NCI-H2107 treated with DMSO at 0.1 percent for 48 hours (cell line): Measurements from ENCODE around the gene DHX35.

ENCODE experiments used
- DNase-seq: peaks from one replicate; lab custom pipeline; 2025; ENCODE audit not compliant: unreplicated experiment; lab: John Stamatoyannopoulos, UW

The DHX35 gene

DNA sequence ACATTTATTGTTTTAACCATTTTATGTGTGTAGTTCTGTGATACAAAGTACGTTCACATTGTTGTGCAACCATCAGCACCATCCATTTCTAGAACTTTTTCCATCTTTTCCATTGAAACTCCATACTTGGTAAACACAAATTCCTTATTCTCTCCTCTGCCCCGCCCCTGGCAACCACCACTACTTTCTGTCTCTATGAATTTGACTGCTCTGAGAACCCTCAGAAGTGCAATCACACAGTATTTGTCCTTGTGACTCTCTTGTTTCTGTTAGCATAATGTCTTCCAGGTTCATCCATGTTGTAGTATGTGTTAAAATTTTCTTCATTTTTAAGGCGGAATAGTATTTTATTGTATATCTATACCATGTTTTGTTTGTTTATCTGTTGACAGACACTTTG, 56.9 kb downstream of the DHX35 start:
- DNase-seq: no peak

GRCh38 chr20:39019805-39020325, 57.7 kb downstream of the DHX35 start:
- DNase-seq: no peak

DNA sequence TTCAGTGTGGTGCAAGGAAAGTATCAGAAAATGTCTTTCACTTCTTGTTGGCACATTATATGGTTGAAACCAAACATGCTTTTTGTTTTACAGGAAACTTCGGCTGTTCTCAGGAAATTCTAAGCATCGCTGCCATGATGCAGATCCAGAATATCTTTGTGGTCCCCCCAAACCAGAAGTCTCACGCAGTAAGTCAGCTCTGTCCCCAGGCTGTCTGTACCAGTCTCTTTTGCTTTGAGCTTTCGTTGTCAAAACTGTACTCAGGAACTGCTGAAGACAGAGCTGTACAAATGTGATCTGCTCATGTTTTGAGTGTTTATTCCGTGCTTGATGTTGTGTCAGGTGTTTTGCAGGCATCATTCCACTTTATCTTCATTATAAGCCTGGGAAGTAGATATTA, 59.6 kb downstream of the DHX35 start:
- no peak for DNase-seq

DNA sequence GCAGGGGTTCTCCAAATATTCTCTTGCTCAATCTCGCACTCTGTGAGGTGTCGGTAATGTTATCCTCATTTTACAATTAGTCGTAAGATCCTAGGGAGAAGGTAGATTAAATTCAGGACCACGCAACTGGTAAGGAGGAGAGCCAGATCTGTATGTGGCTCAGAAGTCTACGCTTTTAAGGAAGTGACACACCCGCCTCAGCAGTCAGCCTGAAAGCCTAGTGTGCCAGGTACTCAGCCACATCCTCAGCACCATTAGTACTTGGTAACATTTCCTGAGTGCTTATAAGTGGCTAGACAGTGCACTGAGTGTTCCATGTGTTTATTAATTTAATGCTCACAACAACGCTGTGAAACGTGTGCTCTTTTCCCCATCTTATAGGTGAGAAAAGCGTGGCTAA, 63.7 kb downstream of the DHX35 start:
- DNase-seq: no peak

DNA sequence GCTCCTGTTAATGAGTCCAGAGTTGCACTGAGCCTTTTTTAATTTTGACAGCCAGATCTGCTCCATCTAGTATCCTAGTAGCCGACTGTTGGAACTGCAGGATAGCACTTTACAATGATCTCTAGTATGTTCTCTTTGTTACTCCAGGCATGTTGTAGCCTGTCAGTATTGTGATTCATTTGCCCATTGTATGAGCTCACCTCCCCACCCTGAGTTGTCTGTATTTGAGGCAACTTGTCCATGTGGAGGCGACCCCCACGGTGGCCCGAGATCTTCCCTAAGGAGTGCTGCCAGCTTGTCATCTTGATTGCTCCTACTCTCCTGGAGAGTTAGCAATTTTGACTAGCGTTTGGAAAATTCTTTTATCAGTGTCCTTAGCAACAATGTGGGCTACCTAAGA, 67.2 kb downstream of the DHX35 start:
- DNase-seq: no peak

GRCh38 chr20:39032997-39033396, 70.9 kb downstream of the DHX35 start:
- no peak for DNase-seq

GRCh38 chr20:39036011-39036410, 73.9 kb downstream of the DHX35 start:
- no peak for DNase-seq

- no peak for DNase-seq
These were observed 74.7 kb downstream of the DHX35 start for GRCh38 chr20:39036851-39037250.

DNA sequence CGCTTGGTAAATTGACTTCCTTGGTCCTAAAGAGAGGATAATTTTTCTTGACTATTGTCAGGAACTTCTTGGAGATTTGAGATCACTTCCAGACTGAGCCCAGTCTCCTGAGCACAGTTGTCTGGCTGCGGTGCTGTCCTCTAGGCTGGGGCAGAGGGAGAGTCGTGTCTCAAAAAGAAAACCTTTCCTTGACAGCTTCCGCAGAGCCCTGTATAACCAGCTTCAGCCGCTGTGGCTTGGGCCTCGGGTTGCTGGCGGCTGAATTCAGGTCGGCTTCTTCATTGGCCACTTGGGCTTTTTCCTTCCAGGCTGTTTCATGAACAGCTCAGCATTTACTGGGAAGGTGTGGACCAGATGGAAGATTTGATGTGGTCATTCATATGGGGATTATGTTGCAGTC, 75.9 kb downstream of the DHX35 start:
- no peak for DNase-seq

- no peak for DNase-seq
These were observed 76.4 kb downstream of the DHX35 start for GRCh38 chr20:39038495-39038894.

DNA sequence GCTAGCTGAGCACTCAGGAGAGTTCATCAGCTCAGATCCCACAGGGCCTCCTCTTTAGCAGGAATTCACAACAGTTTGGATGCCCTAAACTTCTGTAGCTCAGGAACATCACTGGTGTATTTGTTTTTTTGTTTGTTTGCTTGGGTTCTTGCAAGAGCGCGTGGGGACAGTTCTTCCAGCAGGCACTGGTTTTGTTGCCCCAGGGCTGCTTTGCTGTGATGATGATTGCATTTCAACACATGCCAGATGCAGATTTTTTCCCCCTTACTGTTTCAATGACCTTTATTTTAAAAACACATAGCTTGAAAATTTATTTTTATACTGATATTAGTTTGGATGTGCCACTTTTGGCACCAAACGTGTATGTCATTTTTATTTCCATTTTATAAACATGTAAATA, 77.1 kb downstream of the DHX35 start:
- DNase-seq: no peak

DNA sequence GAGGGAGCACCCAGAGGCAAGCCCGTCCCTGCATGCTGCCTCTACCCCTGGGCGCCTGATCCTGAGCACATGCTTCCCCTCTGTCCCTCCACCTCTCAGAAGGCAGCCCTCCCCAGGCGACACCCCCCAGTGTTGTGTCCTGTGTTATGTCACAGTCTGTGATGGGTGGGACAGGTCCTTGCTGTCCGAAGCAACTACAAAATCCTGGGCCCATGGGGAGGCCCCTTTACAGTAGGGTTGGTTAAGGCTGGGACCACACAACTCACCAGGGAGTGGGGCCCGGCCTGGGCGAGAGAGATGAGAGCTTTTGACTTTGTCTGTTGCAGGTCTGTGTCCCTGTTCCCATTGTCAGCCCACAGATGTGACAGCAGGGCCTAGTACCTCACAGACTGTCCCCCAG, 78.0 kb downstream of the DHX35 start:
- no peak for DNase-seq

DNA sequence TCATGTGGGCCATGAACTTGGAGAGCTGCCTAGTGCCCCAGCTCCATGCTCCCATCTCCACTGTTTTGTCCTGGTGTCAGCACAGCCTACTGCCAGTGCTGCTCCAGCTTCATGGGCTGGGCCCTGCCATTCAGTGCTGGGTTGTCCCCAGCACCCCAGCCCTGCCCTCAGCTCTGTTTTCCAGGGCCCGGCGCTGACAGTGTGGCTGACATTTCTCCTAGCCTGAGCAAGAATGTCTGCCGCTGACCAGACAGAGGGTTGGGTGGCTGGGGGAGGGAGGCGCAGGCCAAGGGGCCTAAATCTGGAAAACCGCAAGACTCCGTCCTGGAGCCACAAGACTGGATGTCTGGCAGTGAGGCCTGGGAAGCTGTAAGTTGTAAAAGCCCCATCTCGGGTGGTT, 78.9 kb downstream of the DHX35 start:
- DNase-seq: no peak

DNA sequence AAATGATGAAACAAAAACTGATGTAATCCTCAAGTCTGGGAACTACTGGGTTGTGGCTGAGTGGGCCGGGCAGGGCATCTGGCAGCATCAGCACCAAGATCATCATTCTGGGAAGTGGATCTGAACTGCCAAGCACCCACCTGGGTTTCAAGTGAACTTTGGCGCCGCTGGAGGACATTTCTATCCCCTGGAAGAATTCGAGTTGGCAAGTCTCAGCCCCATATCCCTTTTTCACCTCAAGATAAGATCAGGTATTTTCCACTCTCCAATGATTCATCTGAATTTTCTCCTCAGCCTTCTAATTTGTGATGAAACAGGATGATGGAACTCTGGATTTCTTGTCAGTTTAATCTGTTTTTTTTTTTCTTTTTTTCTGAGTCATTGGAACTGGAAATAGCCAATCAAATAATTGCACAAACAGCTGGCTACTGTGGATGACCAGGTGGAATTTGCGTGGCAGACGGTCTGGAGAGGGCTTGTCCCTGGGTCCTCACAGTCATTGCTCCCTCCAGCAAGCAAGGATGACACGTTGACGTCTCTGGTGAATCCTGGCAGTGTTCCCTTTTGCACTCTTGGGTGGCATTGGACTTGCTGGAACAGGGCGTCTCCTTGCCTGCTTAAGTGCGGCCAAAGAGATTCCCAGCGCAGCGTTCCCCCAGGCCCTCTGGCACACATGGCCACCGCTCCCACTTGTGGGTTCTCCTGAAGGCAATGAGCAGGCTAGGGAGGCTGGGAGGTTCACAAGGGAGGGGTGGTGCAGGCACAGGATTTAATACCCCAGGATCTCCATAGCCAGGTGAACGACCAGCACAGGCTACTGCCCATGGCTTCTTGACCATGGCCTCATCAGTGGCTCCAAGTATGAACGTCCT, 80.4 kb downstream of the DHX35 start:
- no peak for DNase-seq

DNA sequence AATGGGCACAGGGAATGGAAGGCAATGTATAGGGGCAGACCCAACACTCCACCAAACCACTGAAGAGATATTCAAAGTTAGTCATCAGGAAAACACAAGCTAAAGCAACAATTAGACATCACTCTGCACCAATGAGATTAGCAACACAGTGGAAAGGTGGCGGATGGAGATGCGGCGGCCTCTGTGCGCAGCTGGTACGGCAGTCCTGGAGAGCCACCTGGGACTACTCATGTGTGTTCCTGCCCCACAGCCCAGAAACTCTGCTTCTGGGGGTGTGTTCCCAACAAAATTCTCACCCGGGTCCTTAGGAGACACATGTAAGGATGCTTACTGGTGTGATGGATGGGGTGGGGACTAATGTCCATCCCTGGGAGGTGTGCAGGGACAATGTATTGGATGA, 82.4 kb downstream of the DHX35 start:
- peak; percentile 4 for DNase-seq

GRCh38 chr20:39045676-39046075, 83.5 kb downstream of the DHX35 start:
- DNase-seq: no peak

- DNase-seq: no peak
These were observed 85.4 kb downstream of the DHX35 start for GRCh38 chr20:39047417-39047985.

DNA sequence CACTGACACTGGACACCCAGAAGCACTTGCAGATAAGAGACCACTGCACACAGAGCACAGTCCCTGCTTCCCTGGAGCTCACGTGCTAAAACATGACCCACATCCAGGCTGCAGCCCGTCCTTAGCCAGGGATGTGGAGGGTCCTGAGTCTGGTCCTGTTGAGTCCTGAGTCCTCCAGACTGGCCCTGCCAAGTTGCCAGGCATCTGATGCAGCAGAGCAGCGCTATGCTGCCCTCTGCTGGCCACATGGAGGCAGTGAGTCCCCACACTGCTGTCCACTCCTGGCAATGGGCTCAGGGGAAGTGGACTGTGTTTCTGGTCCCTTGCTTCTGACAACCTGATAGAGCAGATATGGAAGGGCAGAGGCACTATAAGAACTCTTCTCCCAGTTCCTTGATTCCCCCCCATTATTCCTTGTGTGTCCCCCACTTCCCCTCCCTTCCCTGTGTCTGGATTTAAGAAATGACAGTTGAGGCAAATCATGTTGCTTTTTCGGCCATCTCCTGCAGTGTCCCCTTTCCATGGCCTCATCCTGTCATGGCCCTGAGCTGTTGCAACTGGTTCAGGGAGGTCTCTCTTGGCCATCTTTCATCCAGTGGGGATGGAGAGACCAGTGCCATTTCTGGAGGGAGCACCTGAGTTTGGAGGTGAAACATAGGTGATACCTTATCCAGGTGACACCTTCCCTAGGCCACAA, 86.0 kb downstream of the DHX35 start:
- DNase-seq: peak; percentile 4

DNA sequence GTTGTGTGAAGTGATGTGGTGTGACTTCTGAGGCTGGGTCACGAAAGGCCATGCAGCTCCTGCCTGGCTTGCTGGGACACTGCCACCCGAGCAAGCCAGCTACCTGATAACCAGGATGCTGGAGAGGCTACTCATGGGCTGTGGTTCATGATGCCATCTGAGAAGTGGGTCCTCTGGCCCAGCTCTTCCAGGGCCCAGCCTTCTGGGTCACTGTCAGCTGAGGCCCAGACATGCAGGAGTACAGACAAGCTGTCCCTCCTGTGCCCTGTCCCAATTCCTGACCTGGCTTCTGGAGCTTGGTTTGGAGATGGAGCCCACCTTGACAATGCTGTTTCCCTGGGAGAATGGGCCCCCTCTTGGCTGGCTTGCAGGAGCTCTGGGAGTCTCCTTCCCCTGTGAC, 87.0 kb downstream of the DHX35 start:
- no peak for DNase-seq

DNA sequence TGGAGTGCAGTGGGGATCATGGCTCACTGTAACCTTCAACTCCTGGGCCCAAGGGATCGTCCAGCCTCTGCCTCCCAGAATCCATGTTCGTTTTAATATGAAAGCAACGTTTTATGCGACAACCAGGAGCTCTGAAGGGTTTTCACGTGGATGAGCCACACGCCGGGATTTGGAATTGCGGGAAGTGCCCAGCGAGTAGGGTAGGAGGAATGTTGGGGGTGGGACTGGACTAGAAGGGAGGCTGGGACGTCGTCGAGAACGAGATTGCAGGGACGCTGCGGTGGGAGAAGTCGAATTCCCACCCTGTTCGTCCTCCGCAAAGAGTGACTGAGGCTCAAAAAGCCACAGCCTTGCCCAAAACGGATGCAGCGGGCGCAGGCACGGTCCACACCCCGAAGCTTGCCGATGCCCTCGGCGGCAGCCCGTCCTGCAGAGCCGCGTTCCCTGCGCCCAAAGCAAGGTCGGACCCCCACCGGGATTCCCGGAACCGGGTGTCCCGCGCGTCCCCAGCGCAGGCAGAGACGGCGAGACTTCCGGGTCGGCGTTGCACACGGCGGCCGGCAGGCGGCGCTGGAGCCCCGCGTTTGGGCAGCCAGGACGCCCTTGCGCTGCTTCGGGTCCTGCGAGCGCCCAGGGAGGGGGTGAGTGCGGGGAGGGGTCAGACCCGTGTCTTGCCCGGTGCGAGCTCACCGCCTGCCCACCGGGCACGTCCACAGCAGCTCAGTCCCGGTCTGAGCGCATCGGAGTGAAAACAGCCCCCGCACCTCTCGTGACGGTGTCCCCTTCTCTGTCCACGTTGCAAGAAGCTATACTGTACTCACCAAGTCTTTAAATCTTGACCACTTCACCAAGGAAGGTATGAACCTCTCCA, 87.8 kb downstream of the DHX35 start:
- DNase-seq: peak; percentile 9

- no peak for DNase-seq
These were observed 88.4 kb downstream of the DHX35 start for GRCh38 chr20:39050555-39050902.
